Measurements from ENCODE around the gene PAX2. TPM values are rescaled to one million over a fixed set of nuclear protein-coding genes. Genes with fewer than 3 reads are reported as not detected.

The PAX2 gene
- total RNA-seq, 1 experiment from 2014 or later, result 0.45 TPM

GRCh38 chr10:100748231-100749058 lies 3.1 kb downstream of the PAX2 start:
- Histone ChIP-seq H3K27me3 (replicated peaks; ENCODE audit: control insufficient read depth, insufficient read depth, low read length) (peaks cover 16% of the 10 kb centered on the region), H3K4me1 (peaks cover 14% of the 10 kb centered on the region), H3K9me3 (no peaks in the 10 kb centered on the region), H3K4me3 (ENCODE audit: low read depth, low read length) (no peak overlapping the region), H3K36me3 (ENCODE audit: control insufficient read depth, insufficient read depth, low read length) (no peaks in the 10 kb centered on the region)
- H3K9me3 Mint-ChIP-seq (ENCODE audit: unreplicated experiment), result no peaks in the 10 kb centered on the region
- CTCF ChIA-PET, result no interaction called here
- intact Hi-C loops (cut with micrococcal nuclease; ENCODE audit: unreplicated experiment), result no loop called here
- POLR2A ChIA-PET, result no interaction called here
- TF ChIP-seq CTCF (IDR thresholded peaks at IDR 0.05; ENCODE audit: insufficient read depth in 1 of 2, low read depth in 1 of 2, low read length in 1 of 2, severe bottlenecking in 1 of 2, unreplicated experiment in 1 of 2), result no peak
- H3K4me3 Mint-ChIP-seq (ENCODE audit: unreplicated experiment), result no peak overlapping the region
- peaks cover 38% of the 10 kb centered on the region for H3K27me3 Mint-ChIP-seq (ENCODE audit: insufficient read depth, unreplicated experiment)
- peaks cover 10% of the 10 kb centered on the region for H3K4me1 Mint-ChIP-seq (ENCODE audit: low read depth, unreplicated experiment)
- H3K27ac Mint-ChIP-seq (ENCODE audit: unreplicated experiment), result no peak overlapping the region
- BruUV-seq (replicated peaks), result no TSS peak
- H3K36me3 Mint-ChIP-seq (ENCODE audit: insufficient read depth, unreplicated experiment), result no peaks in the 10 kb centered on the region
- no peak for DNase-seq

- Histone ChIP-seq H3K9me3 (no peaks in the 10 kb centered on the region), H3K27me3 (replicated peaks; ENCODE audit: control insufficient read depth, insufficient read depth, low read length) (peaks cover 13% of the 10 kb centered on the region), H3K4me3 (ENCODE audit: low read depth, low read length) (no peak overlapping the region), H3K36me3 (ENCODE audit: control insufficient read depth, insufficient read depth, low read length) (no peaks in the 10 kb centered on the region), H3K4me1 (peaks cover 8% of the 10 kb centered on the region)
- H3K4me3 Mint-ChIP-seq (ENCODE audit: unreplicated experiment), result no peak overlapping the region
- no peaks in the 10 kb centered on the region for H3K9me3 Mint-ChIP-seq (ENCODE audit: unreplicated experiment)
- H3K27ac Mint-ChIP-seq (ENCODE audit: unreplicated experiment), result no peak overlapping the region
- no peaks in the 10 kb centered on the region for H3K36me3 Mint-ChIP-seq (ENCODE audit: insufficient read depth, unreplicated experiment)
- CTCF ChIA-PET, result no interaction called here
- peaks cover 35% of the 10 kb centered on the region for H3K27me3 Mint-ChIP-seq (ENCODE audit: insufficient read depth, unreplicated experiment)
- TF ChIP-seq CTCF (IDR thresholded peaks at IDR 0.05; ENCODE audit: insufficient read depth in 1 of 2, low read depth in 1 of 2, low read length in 1 of 2, severe bottlenecking in 1 of 2, unreplicated experiment in 1 of 2), result no peak
- no peak for DNase-seq
- intact Hi-C loops (cut with micrococcal nuclease; ENCODE audit: unreplicated experiment), result no loop called here
- BruUV-seq (replicated peaks), result no TSS peak
- POLR2A ChIA-PET, result no interaction called here
- peaks cover 10% of the 10 kb centered on the region for H3K4me1 Mint-ChIP-seq (ENCODE audit: low read depth, unreplicated experiment)
Observed at GRCh38 chr10:100749059-100749308, 3.6 kb downstream of the PAX2 start.

- H3K4me1 ChIP-seq, result peaks cover 3% of the 10 kb centered on the region
- Mint-ChIP-seq H3K4me1 (ENCODE audit: low read depth, unreplicated experiment) (peaks cover 10% of the 10 kb centered on the region), H3K27me3 (ENCODE audit: insufficient read depth, unreplicated experiment) (peaks cover 35% of the 10 kb centered on the region), H3K36me3 (ENCODE audit: insufficient read depth, unreplicated experiment) (no peaks in the 10 kb centered on the region), H3K9me3 (ENCODE audit: unreplicated experiment) (no peaks in the 10 kb centered on the region), H3K27ac (ENCODE audit: unreplicated experiment) (no peak overlapping the region), H3K4me3 (ENCODE audit: unreplicated experiment) (no peak overlapping the region)
- CTCF ChIA-PET, result no interaction called here
- H3K4me3 ChIP-seq (ENCODE audit: low read depth, low read length), result no peak overlapping the region
- POLR2A ChIA-PET, result no interaction called here
- DNase-seq, result no peak
- H3K27me3 ChIP-seq (replicated peaks; ENCODE audit: control insufficient read depth, insufficient read depth, low read length), result peaks cover 10% of the 10 kb centered on the region
- H3K36me3 ChIP-seq (ENCODE audit: control insufficient read depth, insufficient read depth, low read length), result no peaks in the 10 kb centered on the region
- H3K9me3 ChIP-seq, result no peaks in the 10 kb centered on the region
- BruUV-seq (replicated peaks), result no TSS peak
- TF ChIP-seq CTCF (IDR thresholded peaks at IDR 0.05; ENCODE audit: insufficient read depth in 1 of 2, low read depth in 1 of 2, low read length in 1 of 2, severe bottlenecking in 1 of 2, unreplicated experiment in 1 of 2), result no peak
- intact Hi-C loops (cut with micrococcal nuclease; ENCODE audit: unreplicated experiment), result no loop called here
Observed at GRCh38 chr10:100749309-100750217, 4.2 kb downstream of the PAX2 start.

Data from Caco-2 (cell line).